HepG2 (cell line): ENCODE data around the gene MYO1G. TPM values are rescaled to one million over a fixed set of nuclear protein-coding genes. Genes with fewer than 3 reads are reported as not detected.

Experiments used
- DMTF1 ChIP-seq: sonication (generic); formaldehyde crosslinking; IDR thresholded peaks from 2 replicates; pipeline ENCODE4 v1.4.0; 2020; ENCODE audit warnings: mild to moderate bottlenecking, missing genetic modification reagents
- FUBP1 ChIP-seq: sonication (generic); formaldehyde crosslinking; IDR thresholded peaks from 2 replicates; pipeline ENCODE4 v1.5.1; 2020; ENCODE audit warnings: missing genetic modification reagents, mild to moderate bottlenecking, borderline replicate concordance
- RFX1 ChIP-seq: fragments of 450-650 bp; IDR thresholded peaks from 2 replicates; pipeline ENCODE4 v1.6.1; 2017
- ZNF687 ChIP-seq: sonication (generic); formaldehyde crosslinking; IDR thresholded peaks from 2 replicates; pipeline ENCODE4 v1.5.1; 2020; ENCODE audit warnings: mild to moderate bottlenecking, missing genetic modification reagents, moderate library complexity
- ZNF747 ChIP-seq: sonication (generic); formaldehyde crosslinking; IDR thresholded peaks from 2 replicates; pipeline ENCODE4 v1.8.1; 2023; ENCODE audit warnings: missing genetic modification reagents, mild to moderate bottlenecking, borderline replicate concordance
- polyA plus RNA-seq, 8 experiments: library from polyadenylated mRNA; depleted of rRNA in 3 of 8; stranded (reverse) in 7 of 8; unstranded in 1 of 8; fragments of >200 nt; fragmentation: Illumina TruSeq in 4 of 8; extraction: Trizol in 4 of 8; gene quantifications; 2 replicates each; pipeline versions ENCODE4 v1.2.1 to v1.2.3, GENCODE V29; 2011 to 2016; ENCODE audit warnings: low read depth in 4 of 8, missing spikeins in 1 of 8, mixed read lengths in 1 of 8; ENCODE audit not compliant: insufficient read depth in 1 of 8
- total RNA-seq, 5 experiments: library from RNA; depleted of rRNA; stranded (reverse); fragments of >200 nt; fragmentation: Illumina TruSeq; extraction: Trizol; gene quantifications; 2 replicates each; pipeline ENCODE4 v1.2.3, GENCODE V29; 2016; ENCODE audit warnings: low read depth in 1 of 5

The MYO1G gene
- total and polyA plus RNA-seq, 2 of the 13 experiments (the other 11 are each of a cell fraction or from before 2014, with no cell fraction given) = 0.29 to 1.1 TPM

GRCh38 chr7:45001826-45002225 lies 23.0 kb upstream of the MYO1G start (continued):
- TF ChIP-seq ZNF687 (CRISPR knock-in tag) (no peak), FUBP1 (CRISPR knock-in tag) (no peak), RFX1 (no peak), ZNF747 (CRISPR knock-in tag) (no peak), DMTF1 (CRISPR knock-in tag) (no peak)
